HepG2 (cell line): ENCODE results near the gene KISS1R. TPM values are rescaled to one million over a fixed set of nuclear protein-coding genes. Genes with fewer than 3 reads are reported as not detected.

Source experiments
- ATAC-seq: fragments of 200-7000 bp; cut with Tn5 transposase; 3 replicates; pipeline ENCODE4 v1.9.1; 2020; ENCODE audit warnings: mild to moderate bottlenecking, moderate library complexity
- BruUV-seq: library from RNA; stranded (reverse); fragments of 400-500 nt; replicated peaks from 2 replicates; lab custom pipeline; 2021; lab: Mats Ljungman, UMichigan
- CTCF ChIA-PET: fragments of 300-600 bp; formaldehyde crosslinking; extraction: SDS; loops from one replicate; lab custom pipeline; 2021; ENCODE audit warnings: low total read pairs, inconsistent platforms, low intra/inter-chr PET ratio; lab: Yijun Ruan, JAX
- POLR2A ChIA-PET: fragments of 350-600 bp; sonication (Branson Sonifier 250); formaldehyde crosslinking; loops from one replicate; lab custom pipeline; 2020; ENCODE audit warnings: antibody characterized with exemption, inconsistent platforms; lab: Yijun Ruan, JAX
- DNase-seq: peaks from one replicate; pipeline ENCODE4 v3.0.0-alpha.2; 2015; ENCODE audit warnings: low spot score
- FAIRE-seq: peaks from 3 replicates; lab custom pipeline; 2011; peaks lifted over from hg19 to GRCh38; lab: Jason Lieb, UNC
- H2AFZ ChIP-seq: one replicate; pipeline ENCODE4 v1.6.1; 2011; ENCODE audit warnings: low read length, inconsistent platforms
- H3K27ac ChIP-seq: fragments of 300-600 bp; 3 replicates; pipeline ENCODE4 v1.8.0; 2011; ENCODE audit warnings: mixed run types, mild to moderate bottlenecking, mixed read lengths, low read length, inconsistent platforms; ENCODE audit not compliant: insufficient read depth; ENCODE audit errors: extremely low read length
- H3K27me3 ChIP-seq, 2 experiments: fragments of 200-600 bp in 1 of 2; 2 replicates in 1 of 2; 3 replicates in 1 of 2; pipeline versions ENCODE4 v1.6.0 to v1.8.0; 2011; ENCODE audit warnings: low read length in 2 of 2, mild to moderate bottlenecking in 2 of 2, moderate library complexity in 2 of 2, inconsistent platforms in 1 of 2; ENCODE audit not compliant: insufficient read depth in 2 of 2, control insufficient read depth in 1 of 2
- H3K36me3 ChIP-seq, 2 experiments: fragments of 200-600 bp in 1 of 2; replicated peaks in 1 of 2; 2 replicates in 1 of 2; 3 replicates in 1 of 2; pipeline versions ENCODE4 v1.5.1 to v1.8.0; 2011; ENCODE audit warnings: low read length in 2 of 2, inconsistent platforms in 1 of 2; ENCODE audit not compliant: insufficient read depth in 2 of 2, control insufficient read depth in 1 of 2
- H3K4me1 ChIP-seq: 2 replicates; pipeline ENCODE4 v1.5.1; 2012; ENCODE audit warnings: low read length, inconsistent platforms; ENCODE audit not compliant: insufficient read depth
- H3K4me2 ChIP-seq: 2 replicates; pipeline ENCODE4 v1.6.0; 2011; ENCODE audit warnings: low read depth, low read length, inconsistent platforms
- H3K4me3 ChIP-seq, 3 experiments: fragments of 200-600 bp in 1 of 3; sonication (generic), shearing (Covaris generic) in 1 of 3; replicated peaks in 1 of 3; 2 replicates each; pipeline ENCODE4 v1.5.1; 2011 to 2016; ENCODE audit warnings: low read length in 3 of 3, inconsistent platforms in 2 of 3, low read depth in 2 of 3, mild to moderate bottlenecking in 2 of 3, control low read depth in 1 of 3, mixed read lengths in 1 of 3; ENCODE audit not compliant: insufficient read depth in 1 of 3
- H3K79me2 ChIP-seq: one replicate; pipeline ENCODE4 v1.6.1; 2011; ENCODE audit warnings: low read length, inconsistent platforms; ENCODE audit not compliant: insufficient read depth
- H3K9ac ChIP-seq: 2 replicates; pipeline ENCODE4 v1.6.0; 2011; ENCODE audit warnings: mild to moderate bottlenecking, low read depth, low read length, inconsistent platforms; ENCODE audit not compliant: insufficient read depth
- H3K9me3 ChIP-seq: 2 replicates; pipeline ENCODE4 v1.5.1; 2012; ENCODE audit warnings: mild to moderate bottlenecking, low read length
- H4K20me1 ChIP-seq: 2 replicates; pipeline ENCODE4 v1.6.0; 2011; ENCODE audit warnings: inconsistent platforms, mild to moderate bottlenecking, low read length, moderate library complexity; ENCODE audit not compliant: insufficient read depth
- AGO2 ChIP-seq: fragments of 200-400 bp; formaldehyde crosslinking; optimal IDR thresholded peaks from 2 replicates; pipeline ENCODE3; 2017; ENCODE audit warnings: mild to moderate bottlenecking, low read depth, low read length, moderate library complexity
- GLMP ChIP-seq: sonication (generic); formaldehyde crosslinking; IDR thresholded peaks from 2 replicates; pipeline ENCODE4 v1.9.0; 2021; ENCODE audit warnings: missing genetic modification reagents, mild to moderate bottlenecking, borderline replicate concordance
- KDM6A ChIP-seq: IDR thresholded peaks from 2 replicates; pipeline ENCODE4 v1.6.1; 2016; ENCODE audit warnings: low read depth
- KLF9 ChIP-seq: IDR thresholded peaks from 2 replicates; pipeline ENCODE4 v1.6.1; 2016; ENCODE audit warnings: low read depth
- NFKB2 ChIP-seq: sonication (generic); formaldehyde crosslinking; IDR thresholded peaks from 2 replicates; pipeline ENCODE4 v1.4.0; 2020; ENCODE audit warnings: missing genetic modification reagents, borderline replicate concordance
- PCBP2 ChIP-seq: fragments of 200-400 bp; formaldehyde crosslinking; optimal IDR thresholded peaks from 2 replicates; pipeline ENCODE3; 2018; ENCODE audit warnings: low read length, low read depth; ENCODE audit not compliant: poor library complexity, severe bottlenecking
- PPARG ChIP-seq: conservative IDR thresholded peaks from 2 replicates; pipeline ENCODE4 v1.6.1; 2016; ENCODE audit warnings: missing biosample characterization, missing genetic modification reagents
- RAD21 ChIP-seq: fragments of 450-650 bp; formaldehyde crosslinking; IDR thresholded peaks from 2 replicates; pipeline ENCODE4 v1.5.0; 2020; ENCODE audit warnings: mild to moderate bottlenecking
- SALL2 ChIP-seq: sonication (generic); formaldehyde crosslinking; IDR thresholded peaks from 2 replicates; pipeline ENCODE4 v1.8.1; 2023; ENCODE audit warnings: mild to moderate bottlenecking, missing genetic modification reagents, inconsistent platforms
- SRSF1 ChIP-seq: fragments of 200-400 bp; formaldehyde crosslinking; optimal IDR thresholded peaks from 2 replicates; pipeline ENCODE3; 2017; ENCODE audit warnings: mild to moderate bottlenecking, low read depth, low read length, moderate library complexity
- TCF7L2 ChIP-seq: IDR thresholded peaks from 2 replicates; pipeline ENCODE4 v1.6.1; 2011; ENCODE audit warnings: mild to moderate bottlenecking, low read depth, low read length, moderate library complexity
- TFAP4 ChIP-seq: sonication (generic); IDR thresholded peaks from 2 replicates; pipeline ENCODE4 v1.6.1; 2016; ENCODE audit warnings: low read depth, borderline replicate concordance
- ZBTB46 ChIP-seq: sonication (generic); formaldehyde crosslinking; IDR thresholded peaks from 2 replicates; pipeline ENCODE4 v1.4.0; 2020; ENCODE audit warnings: mild to moderate bottlenecking, missing genetic modification reagents, borderline replicate concordance
- ZNF251 ChIP-seq: sonication (generic); formaldehyde crosslinking; IDR thresholded peaks from 2 replicates; pipeline ENCODE4 v1.9.0; 2021; ENCODE audit warnings: mild to moderate bottlenecking, missing genetic modification reagents
- ZNF382 ChIP-seq: sonication (generic); formaldehyde crosslinking; IDR thresholded peaks from 2 replicates; pipeline ENCODE4 v1.5.0; 2020; ENCODE audit warnings: missing genetic modification reagents, mild to moderate bottlenecking, borderline replicate concordance
- ZNF891 ChIP-seq: sonication (generic); formaldehyde crosslinking; IDR thresholded peaks from 2 replicates; pipeline ENCODE4 v1.5.0; 2020; ENCODE audit warnings: mild to moderate bottlenecking, missing genetic modification reagents
- ZXDC ChIP-seq: sonication (generic); formaldehyde crosslinking; IDR thresholded peaks from 2 replicates; pipeline ENCODE4 v1.5.0; 2020; ENCODE audit warnings: mild to moderate bottlenecking, missing genetic modification reagents
- ZZZ3 ChIP-seq: sonication (generic); formaldehyde crosslinking; IDR thresholded peaks from 2 replicates; pipeline ENCODE4 v1.4.0; 2020; ENCODE audit warnings: missing genetic modification reagents, mild to moderate bottlenecking, borderline replicate concordance
- WGBS: methylation state at CpG from one replicate; pipeline ENCODE4 v1.1.6; 2017; ENCODE audit warnings: low lambda C conversion rate; 5-methylcytosine and 5-hydroxymethylcytosine counted together
- in situ Hi-C: cut with HindIII; loops from 2 replicates; pipeline ENCODE4 v1.10.0; 2017; ENCODE audit warnings: low pct_unique_long_range_greater_than_20kb; ENCODE audit not compliant: extremely low pct_ligation_motif_present
- intact Hi-C: fragments of 100-400 bp; cut with micrococcal nuclease; formaldehyde crosslinking; loops from one replicate; pipeline ENCODE4 v1.10.0; 2022; ENCODE audit not compliant: unreplicated experiment
- polyA plus RNA-seq, 8 experiments: library from polyadenylated mRNA; depleted of rRNA in 3 of 8; stranded (reverse) in 7 of 8; unstranded in 1 of 8; fragments of >200 nt; fragmentation: Illumina TruSeq in 4 of 8; extraction: Trizol in 4 of 8; gene quantifications; 2 replicates each; pipeline versions ENCODE4 v1.2.1 to v1.2.3, GENCODE V29; 2011 to 2016; ENCODE audit warnings: low read depth in 4 of 8, missing spikeins in 1 of 8, mixed read lengths in 1 of 8; ENCODE audit not compliant: insufficient read depth in 1 of 8
- total RNA-seq, 5 experiments: library from RNA; depleted of rRNA; stranded (reverse); fragments of >200 nt; fragmentation: Illumina TruSeq; extraction: Trizol; gene quantifications; 2 replicates each; pipeline ENCODE4 v1.2.3, GENCODE V29; 2016; ENCODE audit warnings: low read depth in 1 of 5

The KISS1R gene
- total and polyA plus RNA-seq, 2 of the 13 experiments (the other 11 are each of a cell fraction or from before 2014, with no cell fraction given): 1.1 to 10.2 TPM

GRCh38 chr19:934197-934840, 17.2 kb downstream of the KISS1R start:
- 71% methylated on average over 27 of the region's 29 CpGs for WGBS
- peak overlapping the region in 1 of 3 experiments; percentile 53; a peak in 2 of 6 replicates for H3K4me3 ChIP-seq
- CTCF ChIA-PET: no interaction called here
- intact Hi-C loops: loop anchor here (2.0 kb wide), 1 partner anchor 18 kb away; no protein-coding TSS in a partner anchor
- peak overlapping the region; percentile 55 for H3K27ac ChIP-seq
- H3K27me3 ChIP-seq: no peaks in the 10 kb centered on the region
- DNase-seq (no peak), ATAC-seq (peak; percentile 30), FAIRE-seq (no peak)
- peaks cover 41% of the 10 kb centered on the region; the same call in 1 of the 2 replicates for H4K20me1 ChIP-seq
- 0 out of 2 replicates have a peak overlapping the region, but pooled peaks have one; percentile 24 for H3K9ac ChIP-seq
- H3K4me2 ChIP-seq: peak overlapping the region; percentile 46
- peaks cover 89% of the 10 kb centered on the region for H3K4me1 ChIP-seq
- H2AFZ ChIP-seq: no peak overlapping the region
- POLR2A ChIA-PET: interaction anchor here (0.7 to 5.6 kb wide), 7 partner anchors 9 to 51 kb away, joined by 3 to 50 read pairs (median 4); no protein-coding TSS in a partner anchor
- H3K79me2 ChIP-seq: peaks cover 80% of the 10 kb centered on the region
- H3K36me3 ChIP-seq: peaks cover 17 to 62% of the 10 kb centered on the region in 2 experiments; a peak in 4 of 5 replicates
- in situ Hi-C loops: no loop called here
- BruUV-seq: no TSS peak
- H3K9me3 ChIP-seq: no peaks in the 10 kb centered on the region
- TF ChIP-seq ZBTB46 (CRISPR knock-in tag) (no peak), ZZZ3 (no peak), PCBP2 (no peak), PPARG (CRISPR knock-in tag) (no peak), TFAP4 (no peak), SRSF1 (peak; percentile 38), KLF9 (no peak), RAD21 (CRISPR knock-in tag) (no peak), SALL2 (CRISPR knock-in tag) (0 out of 2 replicates have a peak, but pooled peaks have one; percentile 3), ZXDC (peak; percentile 14; the same call in 1 of the 2 replicates), ZNF382 (CRISPR knock-in tag) (no peak), ZNF891 (CRISPR knock-in tag) (no peak), NFKB2 (CRISPR knock-in tag) (0 out of 2 replicates have a peak, but pooled peaks have one; percentile 4), ZNF251 (CRISPR knock-in tag) (no peak), KDM6A (CRISPR knock-in tag) (no peak), GLMP (CRISPR knock-in tag) (0 out of 2 replicates have a peak, but pooled peaks have one; percentile 28), TCF7L2 (no peak), AGO2 (peak; percentile 89)
